ENCODE data around the gene HCRTR1.

HCRTR1 gene

GRCh38 chr1:31626223-31627207 is 9.0 kb downstream of the HCRTR1 start:
- DNase-seq (ENCODE audit: low spot score): peak; percentile 58

GRCh38 chr1:31627301-31627929 is 9.9 kb downstream of the HCRTR1 start:
- DNase-seq (ENCODE audit: low spot score): no peak

GRCh38 chr1:31627930-31628559 is 10.6 kb downstream of the HCRTR1 start:
- DNase-seq (ENCODE audit: low spot score): peak; percentile 38

GRCh38 chr1:31628931-31629556 is 11.6 kb downstream of the HCRTR1 start:
- DNase-seq (ENCODE audit: low spot score): no peak

- no peak for DNase-seq (ENCODE audit: low spot score)
These were observed 15.2 kb downstream of the HCRTR1 start for GRCh38 chr1:31632649-31633048.

- no peak for DNase-seq (ENCODE audit: low spot score)
These were observed 15.6 kb downstream of the HCRTR1 start for GRCh38 chr1:31633117-31633516.

GRCh38 chr1:31637915-31638673 is 20.6 kb downstream of the HCRTR1 start:
- no peak for DNase-seq (ENCODE audit: low spot score)

GRCh38 chr1:31639543-31639942 is 22.1 kb downstream of the HCRTR1 start:
- peak; percentile 78 for DNase-seq (ENCODE audit: low spot score)

- DNase-seq (ENCODE audit: low spot score): no peak
These were observed 22.7 kb downstream of the HCRTR1 start for GRCh38 chr1:31640179-31640578.

- DNase-seq (ENCODE audit: low spot score): no peak
These were observed 23.5 kb downstream of the HCRTR1 start for GRCh38 chr1:31640964-31641363.

- DNase-seq (ENCODE audit: low spot score): no peak
These were observed 24.9 kb downstream of the HCRTR1 start for GRCh38 chr1:31642366-31642765.

- DNase-seq (ENCODE audit: low spot score): no peak
These were observed 25.4 kb downstream of the HCRTR1 start for GRCh38 chr1:31642897-31643296.

- DNase-seq (ENCODE audit: low spot score): no peak
These were observed 26.6 kb downstream of the HCRTR1 start for GRCh38 chr1:31643976-31644559.

- DNase-seq (ENCODE audit: low spot score): peak; percentile 100
These were observed 27.2 kb downstream of the HCRTR1 start, which contains the start of gene PEF1 for GRCh38 chr1:31644560-31645273. TSS of gene PEF1 (minus strand) at chr1:31644876. CDS start at chr1:31644864, 12 bp downstream.

GRCh38 chr1:31645274-31645568 is 27.7 kb downstream of the HCRTR1 start:
- DNase-seq (ENCODE audit: low spot score): no peak

- no peak for DNase-seq (ENCODE audit: low spot score)
These were observed 28.9 kb downstream of the HCRTR1 start for GRCh38 chr1:31646259-31646960.

- DNase-seq (ENCODE audit: low spot score): peak; percentile 59
These were observed 29.6 kb downstream of the HCRTR1 start for GRCh38 chr1:31647106-31647505.

- DNase-seq (ENCODE audit: low spot score): no peak
These were observed 30.7 kb downstream of the HCRTR1 start for GRCh38 chr1:31648190-31648589.

GRCh38 chr1:31648641-31649357 is 31.3 kb downstream of the HCRTR1 start:
- DNase-seq (ENCODE audit: low spot score): no peak
